ENCODE measurements around the gene TTC16.
A peak's percentile ranks its signal among the peaks of the same experiment; 100 is the strongest.

The TTC16 gene

GRCh38 chr9:127698386-127698785 is 17.5 kb upstream of the TTC16 start:
- no peak for TF ChIP-seq CTCF (IDR thresholded peaks at IDR 0.05)
- peaks cover 9% of the 10 kb centered on the region for H3K27me3 ChIP-seq

GRCh38 chr9:127698985-127699670 is 16.8 kb upstream of the TTC16 start:
- no peak for TF ChIP-seq CTCF (IDR thresholded peaks at IDR 0.05)

More at GRCh38 chr9:127698386-127698785, 17.5 kb upstream of the TTC16 start:
- Histone ChIP-seq H3K9me3 (no peaks in the 10 kb centered on the region), H3K4me1 (ENCODE audit: control insufficient read depth in 1 of 2, insufficient read depth in 1 of 2, low read depth in 1 of 2, low read length in 1 of 2) (peaks cover 0 to 7% of the 10 kb centered on the region in 2 experiments), H3K36me3 (no peaks in the 10 kb centered on the region), H3K27ac (no peak overlapping the region), H3K4me3 (ENCODE audit: low read depth in 1 of 2, low read length in 1 of 2) (no peak overlapping the region)

GRCh38 chr9:127700140-127700539 is 15.7 kb upstream of the TTC16 start:
- Histone ChIP-seq H3K27me3 (peaks cover 9% of the 10 kb centered on the region), H3K27ac (no peak overlapping the region), H3K4me1 (ENCODE audit: control insufficient read depth in 1 of 2, insufficient read depth in 1 of 2, low read depth in 1 of 2, low read length in 1 of 2) (peaks cover 0 to 7% of the 10 kb centered on the region in 2 experiments), H3K9me3 (no peaks in the 10 kb centered on the region), H3K36me3 (no peaks in the 10 kb centered on the region), H3K4me3 (ENCODE audit: low read depth in 1 of 2, low read length in 1 of 2) (no peak overlapping the region)
- no peak for TF ChIP-seq CTCF (IDR thresholded peaks at IDR 0.05)

More at GRCh38 chr9:127698985-127699670, 16.8 kb upstream of the TTC16 start:
- Histone ChIP-seq H3K4me1 (ENCODE audit: control insufficient read depth in 1 of 2, insufficient read depth in 1 of 2, low read depth in 1 of 2, low read length in 1 of 2) (peaks cover 0 to 7% of the 10 kb centered on the region in 2 experiments), H3K36me3 (no peaks in the 10 kb centered on the region), H3K9me3 (no peaks in the 10 kb centered on the region), H3K4me3 (ENCODE audit: low read depth in 1 of 2, low read length in 1 of 2) (peak overlapping the region; percentile 37 to 45), H3K27me3 (peaks cover 9% of the 10 kb centered on the region), H3K27ac (peak overlapping the region; percentile 60)

- H3K4me1 ChIP-seq (ENCODE audit: control insufficient read depth in 1 of 2, insufficient read depth in 1 of 2, low read depth in 1 of 2, low read length in 1 of 2): peaks cover 0 to 7% of the 10 kb centered on the region in 2 experiments
- no peak for TF ChIP-seq CTCF (IDR thresholded peaks at IDR 0.05)
- no peaks in the 10 kb centered on the region for H3K36me3 ChIP-seq
- peaks cover 9% of the 10 kb centered on the region for H3K27me3 ChIP-seq
- no peak overlapping the region for H3K4me3 ChIP-seq (ENCODE audit: low read depth in 1 of 2, low read length in 1 of 2)
- H3K27ac ChIP-seq: no peak overlapping the region
- H3K9me3 ChIP-seq: no peaks in the 10 kb centered on the region
Measured at GRCh38 chr9:127700594-127701255, 15.2 kb upstream of the TTC16 start.

- H3K9me3 ChIP-seq: no peaks in the 10 kb centered on the region
- H3K4me1 ChIP-seq (ENCODE audit: control insufficient read depth in 1 of 2, insufficient read depth in 1 of 2, low read depth in 1 of 2, low read length in 1 of 2): peaks cover 0 to 7% of the 10 kb centered on the region in 2 experiments
- no peaks in the 10 kb centered on the region for H3K36me3 ChIP-seq
- peaks cover 9% of the 10 kb centered on the region for H3K27me3 ChIP-seq
- H3K4me3 ChIP-seq (ENCODE audit: low read depth in 1 of 2, low read length in 1 of 2): no peak overlapping the region
- no peak overlapping the region for H3K27ac ChIP-seq
- TF ChIP-seq CTCF (IDR thresholded peaks at IDR 0.05): no peak
Measured at GRCh38 chr9:127703289-127703946, 12.5 kb upstream of the TTC16 start.

Data from neutrophil (primary cell).